HG02763 (cell line): Measurements from ENCODE around the gene SLC25A41.

Experiments
- ATAC-seq: cut with Tn5 transposase; IDR thresholded peaks from one replicate; pipeline ENCODE4 v1.9.1; 2021; ENCODE audit warnings: mild to moderate bottlenecking, moderate library complexity; ENCODE audit not compliant: unreplicated experiment

Gene SLC25A41

GRCh38 chr19:6433663-6434062 is at the start of gene SLC25A41:
Gene SLC25A41 (minus strand): TSS chr19:6433763. CDS start chr19:6433693, 70 bp downstream.
- ATAC-seq: no peak

GRCh38 chr19:6483235-6483634 is 49.7 kb upstream of the SLC25A41 start:
- no peak for ATAC-seq

GRCh38 chr19:6482343-6482686 is 48.8 kb upstream of the SLC25A41 start:
- ATAC-seq: no peak

DNA sequence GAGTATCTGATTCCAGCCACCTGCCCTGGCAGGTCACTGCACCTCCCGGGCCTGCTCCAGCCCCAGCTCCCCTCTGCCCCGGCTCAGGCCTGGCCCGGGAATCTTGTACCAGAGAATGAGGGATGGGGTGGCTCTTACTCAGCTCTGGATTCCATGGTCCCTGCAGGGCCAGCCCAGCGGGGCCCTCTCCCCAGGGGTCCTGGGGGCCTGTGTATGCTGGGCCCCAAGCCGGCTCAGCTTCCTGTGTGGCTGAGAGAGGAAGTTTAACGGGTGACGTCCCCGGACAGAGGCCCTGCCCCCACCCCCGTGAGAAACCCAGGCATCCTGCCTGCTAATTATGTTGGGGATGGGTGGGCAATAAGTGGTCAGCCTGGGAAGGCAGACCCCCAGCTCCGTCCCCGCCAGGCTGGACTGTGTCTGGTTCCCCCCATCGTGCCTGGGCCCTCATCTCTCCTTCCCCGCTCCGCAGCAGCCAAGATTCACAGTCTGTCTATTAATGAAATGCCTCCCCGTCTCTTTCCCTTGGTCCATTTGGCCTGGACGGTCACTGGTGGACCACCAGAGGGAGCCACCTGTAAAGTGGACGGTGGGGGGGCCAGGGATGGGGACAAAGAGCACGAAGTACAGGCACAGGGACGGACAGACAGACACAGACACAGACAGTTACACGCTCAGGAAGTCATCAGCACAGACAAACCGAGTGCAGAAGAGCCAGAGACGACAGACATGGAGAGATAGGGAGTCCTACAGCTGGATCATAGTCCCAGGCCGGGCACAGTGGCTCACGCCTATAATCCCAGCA is 48.2 kb upstream of the SLC25A41 start, which contains the start of gene DENND1C:
TSS of gene DENND1C (minus strand) at position 247 of the 802 bp plus-strand sequence. CDS start at position 155, 92 bp downstream.
- peak; percentile 61 for ATAC-seq

- no peak for ATAC-seq
Measured at GRCh38 chr19:6480848-6481415, 47.4 kb upstream of the SLC25A41 start.

DNA sequence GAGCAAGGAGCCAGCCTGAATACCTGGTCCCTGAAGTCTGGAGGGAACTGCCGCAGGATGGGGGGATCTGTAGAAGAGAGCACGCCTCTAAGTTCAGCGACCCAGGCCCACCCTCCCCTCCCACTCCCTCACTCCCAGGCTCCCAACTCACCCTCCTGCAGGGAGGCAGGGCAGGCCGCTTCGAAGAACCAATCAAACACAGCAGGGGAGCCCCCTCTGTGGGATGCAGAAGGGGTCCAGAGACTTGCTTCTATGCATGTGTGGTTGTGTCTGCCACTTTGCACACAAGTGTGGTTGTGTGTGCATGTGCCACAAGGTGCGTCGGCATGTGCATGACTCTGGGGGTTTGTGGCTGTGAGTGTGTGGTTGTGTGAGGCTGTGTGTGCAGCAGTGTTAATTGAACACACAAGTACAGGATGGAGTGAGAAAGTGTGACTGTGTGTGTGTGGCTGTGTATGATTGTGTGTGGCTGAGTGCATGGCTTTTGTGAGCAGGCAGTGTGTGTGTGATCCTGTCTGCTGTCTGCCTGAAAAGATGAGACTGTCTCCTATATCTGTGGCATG is 46.4 kb upstream of the SLC25A41 start:
- ATAC-seq: no peak

DNA sequence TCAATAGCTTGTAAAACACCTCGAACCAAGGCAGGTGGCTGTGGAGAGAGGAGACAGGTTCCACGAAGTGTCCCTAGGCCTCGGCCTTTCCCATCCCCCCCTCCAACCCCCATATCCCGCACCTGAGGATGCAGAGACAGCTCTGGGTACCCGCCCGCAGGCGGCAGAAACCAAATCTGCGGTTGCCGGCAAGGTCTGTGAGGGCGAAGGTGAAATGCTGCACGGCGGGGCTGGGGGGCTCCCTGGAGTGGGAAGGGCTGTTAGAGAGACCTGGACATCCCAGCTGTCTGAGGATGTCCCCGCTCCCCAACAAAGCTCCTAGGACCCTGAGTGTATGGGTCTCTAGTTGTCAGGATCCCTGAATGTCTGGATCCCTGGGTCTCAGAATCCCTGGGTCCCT is 45.3 kb upstream of the SLC25A41 start:
- ATAC-seq: no peak

- ATAC-seq: no peak
Measured at GRCh38 chr19:6476896-6477431, 43.4 kb upstream of the SLC25A41 start.

DNA sequence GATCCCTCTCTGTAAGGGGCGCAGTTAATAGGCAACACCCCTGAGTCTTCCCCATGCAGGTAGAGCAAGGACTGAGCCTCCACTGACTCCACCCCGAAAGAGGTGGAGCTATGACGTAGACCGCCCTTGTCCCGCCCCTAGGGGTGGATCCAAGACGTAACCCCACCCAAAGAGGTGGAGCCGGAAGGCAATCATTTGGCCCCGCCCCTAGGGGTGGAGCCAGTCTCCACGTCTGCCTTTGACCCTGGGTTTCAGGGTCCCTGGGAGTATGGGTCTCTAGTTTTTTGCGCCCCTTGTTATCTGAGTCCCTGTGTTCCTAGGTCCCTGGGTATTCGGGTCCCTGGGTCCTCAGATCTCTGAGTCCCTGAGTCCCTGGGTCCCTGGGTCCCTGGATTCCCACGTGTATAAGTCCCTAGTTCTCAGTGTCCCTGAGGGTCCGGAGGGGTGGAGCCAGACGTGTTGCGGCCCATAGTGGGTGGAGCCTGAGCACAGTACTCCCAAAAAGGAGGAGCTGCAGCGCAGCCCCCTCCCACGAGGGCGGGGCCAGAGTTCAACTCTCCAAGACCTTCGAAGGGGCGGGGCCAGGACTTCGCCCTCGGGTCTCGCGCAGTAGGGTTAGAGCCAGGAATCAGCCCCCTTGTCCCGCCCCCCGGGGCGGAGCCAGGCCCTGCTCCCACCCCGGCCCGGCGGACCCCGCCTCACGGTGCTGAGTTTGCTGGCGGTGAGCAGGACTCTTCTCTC is 42.8 kb upstream of the SLC25A41 start:
- ATAC-seq: no peak

DNA sequence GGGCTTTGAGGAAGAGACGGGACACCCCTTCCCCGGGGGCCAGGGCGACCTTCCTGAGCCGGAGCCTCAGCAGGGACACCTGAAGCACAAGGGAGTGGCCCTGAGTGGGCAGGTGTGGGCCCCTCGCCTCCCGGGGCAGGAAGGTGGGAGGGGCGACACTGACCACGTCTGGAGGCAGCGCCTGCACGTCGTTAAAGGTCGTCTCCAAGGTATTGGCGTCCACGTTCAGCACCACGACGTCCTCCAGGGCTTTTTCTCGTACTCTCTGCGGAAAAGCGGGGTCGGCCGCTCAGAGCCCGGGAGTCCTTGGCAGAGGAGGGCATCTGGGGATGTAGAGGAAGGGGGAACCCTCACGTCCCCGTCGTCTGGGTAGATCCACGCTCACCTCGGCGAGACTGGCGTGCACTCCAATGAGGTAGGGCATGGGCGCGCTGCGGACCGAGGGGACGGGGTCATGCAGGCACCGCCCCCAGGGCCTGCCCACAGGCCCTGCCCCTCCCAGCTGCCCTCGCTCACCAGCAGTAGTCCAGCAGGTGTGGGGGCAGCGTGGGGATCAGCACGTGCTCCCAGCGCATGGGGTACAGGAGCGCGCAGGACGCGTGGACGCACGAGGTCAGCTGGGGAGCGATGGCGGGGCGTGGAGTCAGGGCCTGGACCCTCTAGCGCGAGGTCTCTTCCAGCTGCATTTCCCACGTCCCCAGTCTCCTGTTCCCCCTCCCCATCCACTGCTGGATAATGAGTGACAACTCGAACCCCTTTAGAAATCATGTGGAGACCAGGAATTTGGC is 42.0 kb upstream of the SLC25A41 start:
- ATAC-seq: no peak

DNA sequence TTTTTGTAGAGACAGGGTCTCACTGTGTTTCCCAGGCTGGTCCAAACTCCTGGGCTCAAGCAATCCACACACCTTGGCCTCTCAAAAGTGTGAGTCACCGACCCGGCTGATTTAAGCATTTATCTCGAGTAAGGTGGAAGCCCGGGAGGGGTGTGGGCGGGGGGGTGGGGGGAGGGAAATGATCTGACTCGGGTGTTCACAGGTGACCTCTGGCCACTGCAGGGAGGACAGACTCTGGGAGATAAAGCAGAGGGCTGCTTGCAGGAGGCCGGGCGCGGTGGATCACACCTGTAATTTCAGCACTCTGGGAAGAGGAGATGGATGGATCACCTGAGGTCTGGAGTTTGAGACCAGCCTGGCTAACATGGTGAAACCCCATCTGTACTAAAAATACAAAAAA is 40.1 kb upstream of the SLC25A41 start:
- ATAC-seq: no peak

DNA sequence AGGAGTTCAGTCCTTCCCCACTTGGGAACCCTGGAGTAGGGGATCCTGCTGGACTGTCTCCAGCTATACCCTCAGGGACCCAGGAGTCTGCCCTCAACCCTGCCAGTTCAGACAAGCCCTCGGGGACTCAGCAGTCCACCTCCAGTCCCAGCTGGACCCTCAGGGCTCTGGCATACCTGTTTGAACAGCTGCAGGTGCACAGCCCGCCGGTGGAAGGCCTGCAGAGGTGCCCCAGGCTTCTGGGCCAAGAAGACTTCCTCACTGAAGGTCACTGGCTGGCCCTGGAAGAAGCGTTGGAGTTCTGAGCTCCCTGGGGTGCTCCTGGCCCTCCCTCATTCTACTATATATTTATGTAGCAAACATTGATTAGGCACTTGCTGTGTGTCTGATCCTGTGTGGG is 39.1 kb upstream of the SLC25A41 start:
- ATAC-seq: no peak

- ATAC-seq: no peak
Measured at GRCh38 chr19:6471076-6471475, 37.5 kb upstream of the SLC25A41 start.

DNA sequence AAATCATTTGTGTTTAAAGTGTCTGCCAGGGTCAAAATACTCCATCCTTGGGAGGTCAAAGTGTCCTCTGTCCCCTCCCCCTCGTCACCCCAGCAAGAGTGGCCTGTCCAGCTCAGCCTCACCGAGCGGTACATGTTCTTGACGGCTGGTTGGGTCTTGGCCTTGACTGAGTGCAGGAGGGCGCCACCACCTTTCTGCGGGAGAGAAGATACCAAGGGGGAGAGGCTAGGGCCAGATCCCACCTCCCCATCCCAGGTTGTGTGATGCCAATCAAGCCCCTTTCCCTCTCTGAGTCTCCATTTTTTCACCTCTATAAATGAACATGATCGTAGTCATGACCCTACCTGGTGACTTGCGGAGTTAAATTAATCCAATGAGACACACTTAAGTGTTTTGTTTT is 36.6 kb upstream of the SLC25A41 start:
- ATAC-seq: no peak

GRCh38 chr19:6467384-6467783 is 33.8 kb upstream of the SLC25A41 start:
- ATAC-seq: no peak

DNA sequence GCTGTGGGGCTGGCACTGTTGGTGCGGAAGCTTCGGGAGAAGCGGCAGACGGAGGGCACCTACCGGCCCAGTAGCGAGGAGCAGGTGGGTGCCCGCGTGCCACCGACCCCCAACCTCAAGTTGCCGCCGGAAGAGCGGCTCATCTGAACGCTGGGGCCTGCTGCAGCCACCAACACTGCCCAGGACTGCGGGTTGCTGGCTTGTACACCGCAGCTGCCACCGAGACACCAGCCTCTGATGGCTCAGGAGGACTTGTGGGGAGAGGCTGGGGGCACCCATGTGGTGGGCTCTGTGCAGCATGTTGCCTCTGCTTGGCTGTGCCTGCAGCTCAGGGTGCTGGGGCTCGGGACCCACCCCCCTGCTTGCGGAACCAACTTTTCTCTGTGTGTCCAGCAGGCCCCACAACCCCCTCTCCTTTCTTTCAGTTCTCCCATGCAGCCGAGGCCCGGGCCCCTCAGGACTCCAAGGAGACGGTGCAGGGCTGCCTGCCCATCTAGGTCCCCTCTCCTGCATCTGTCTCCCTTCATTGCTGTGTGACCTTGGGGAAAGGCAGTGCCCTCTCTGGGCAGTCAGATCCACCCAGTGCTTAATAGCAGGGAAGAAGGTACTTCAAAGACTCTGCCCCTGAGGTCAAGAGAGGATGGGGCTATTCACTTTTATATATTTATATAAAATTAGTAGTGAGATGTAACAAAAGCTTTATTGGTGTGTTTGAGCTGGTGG is 33.1 kb upstream of the SLC25A41 start:
- ATAC-seq: no peak

DNA sequence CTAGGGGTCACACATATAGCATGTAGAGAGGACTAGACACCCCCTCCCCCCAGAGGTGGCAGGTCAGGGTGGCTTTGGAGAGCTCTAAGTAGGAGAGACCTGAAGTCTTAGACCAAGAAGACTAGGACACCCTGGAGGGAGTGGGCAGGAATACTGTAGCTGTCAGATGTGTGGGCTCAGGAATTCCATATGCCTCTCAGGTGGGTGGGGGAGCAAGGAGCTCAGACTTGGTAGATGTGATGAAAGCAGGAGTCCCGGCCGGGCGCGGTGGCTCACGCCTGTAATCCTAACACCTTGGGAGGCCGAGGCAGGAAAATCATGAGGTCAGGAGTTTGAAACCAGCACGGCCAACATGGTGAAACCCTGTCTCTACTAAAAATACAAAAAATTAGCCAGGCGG is 32.1 kb upstream of the SLC25A41 start:
- no peak for ATAC-seq

GRCh38 chr19:6465006-6465405 is 31.4 kb upstream of the SLC25A41 start:
- no peak for ATAC-seq

GRCh38 chr19:6464070-6464873 is 30.7 kb upstream of the SLC25A41 start, which contains the start of gene CRB3:
Gene CRB3 (plus strand): TSS chr19:6464271. CDS start chr19:6464702, 431 bp downstream.
- no peak for ATAC-seq
